Sigmoid colon (tissue), 7 donors: ENCODE results near the gene COLQ. TPM values are rescaled to one million over a fixed set of nuclear protein-coding genes. Genes with fewer than 3 reads are reported as not detected.

Experiments
- DNase-seq: peaks from one replicate; pipeline ENCODE4 v3.0.0-alpha.2; 2019
- H3K27ac ChIP-seq, 4 donors: fragments of 200-600 bp; sonication (generic); one replicate each; pipeline ENCODE4 v1.5.1; 2016 to 2019; ENCODE audit warnings: mild to moderate bottlenecking in 1 of 4
- H3K27me3 ChIP-seq, 3 donors: fragments of 200-600 bp; sonication (generic); one replicate each; pipeline ENCODE4 v1.5.1; 2019; ENCODE audit warnings: mild to moderate bottlenecking in 1 of 3
- H3K36me3 ChIP-seq, 4 donors: fragments of 200-600 bp; sonication (generic); one replicate each; pipeline ENCODE4 v1.5.1; 2016 to 2019
- H3K4me1 ChIP-seq, 4 donors: fragments of 200-600 bp; sonication (generic); one replicate each; pipeline ENCODE4 v1.5.1; 2017 to 2019
- H3K4me3 ChIP-seq, 4 donors: fragments of 200-600 bp; sonication (generic); one replicate each; pipeline ENCODE4 v1.5.1; 2017 to 2019; ENCODE audit warnings: mild to moderate bottlenecking in 2 of 4, moderate library complexity in 1 of 4
- H3K9me3 ChIP-seq, 4 donors: fragments of 200-600 bp in 3 of 4; sonication (generic) in 3 of 4; one replicate each; pipeline versions ENCODE4 v1.5.1 to v1.6.1; 2013 to 2019
- EP300 ChIP-seq, 4 donors: sonication (generic); formaldehyde crosslinking; IDR thresholded peaks; one replicate each; pipeline ENCODE4 v1.6.1; 2017; ENCODE audit warnings: antibody characterized with exemption in 4 of 4
- POLR2A ChIP-seq, 2 donors: fragments of 450-650 bp; IDR thresholded peaks; one replicate each; pipeline ENCODE4 v1.6.1; 2016; ENCODE audit warnings: antibody characterized with exemption in 2 of 2, mild to moderate bottlenecking in 2 of 2, moderate library complexity in 2 of 2
- POLR2AphosphoS5 ChIP-seq, 4 donors: sonication (generic); formaldehyde crosslinking; IDR thresholded peaks; one replicate each; pipeline ENCODE4 v1.6.1; 2017; ENCODE audit warnings: antibody characterized with exemption in 4 of 4
- WGBS, 2 donors: extraction: QIAGEN DNeasy Blood & Tissue Kit; methylation state at CpG; one replicate each; pipeline ENCODE4 v1.1.7; 2013; 5-methylcytosine and 5-hydroxymethylcytosine counted together
- intact Hi-C: fragments of 100-400 bp; cut with DNase I; formaldehyde crosslinking; loops from one replicate; pipeline ENCODE4 v1.15.1; 2023
- polyA plus RNA-seq, 3 donors: library from polyadenylated mRNA; stranded (reverse); fragments of 200-250 nt; gene quantifications; one replicate each; pipeline ENCODE4 v1.2.3, GENCODE V29; 2013
- total RNA-seq, 4 donors: library from RNA; depleted of rRNA; stranded (reverse); fragments of >200 nt; gene quantifications; one replicate each; pipeline ENCODE4 v1.1.0, GENCODE V29; 2016
- TF ChIP-seq, protein P1 (sequence below), 4 experiments: fragments of 450-650 bp in 3 of 4; fragments of 200-600 bp in 1 of 4; IDR thresholded peaks; one replicate each; pipeline ENCODE4 v1.5.1; 2016 to 2019; ENCODE audit warnings: antibody characterized with exemption in 4 of 4, mild to moderate bottlenecking in 3 of 4, moderate library complexity in 2 of 4
- donor health status: healthy with polysubstance abuse.
- donor health status: Bipolar disorder and iron deficiency.
- donor health status: healthy.

COLQ gene
- total and polyA plus RNA-seq, 7 donors, result 0.69 to 5.3 (median 1.9) TPM; not detected in 1

GRCh38 chr3:15440891-15441290, 80.6 kb downstream of the COLQ start:
- H3K27ac ChIP-seq, result no peak overlapping the region
- no peaks in the 10 kb centered on the region for H3K4me1 ChIP-seq
- intact Hi-C loops, result no loop called here
- TF ChIP-seq EP300 (IDR thresholded peaks at IDR 0.05) (no peak), POLR2A (IDR thresholded peaks at IDR 0.05) (no peak), POLR2AphosphoS5 (IDR thresholded peaks at IDR 0.05) (no peak)
- TF ChIP-seq, protein P1, sequence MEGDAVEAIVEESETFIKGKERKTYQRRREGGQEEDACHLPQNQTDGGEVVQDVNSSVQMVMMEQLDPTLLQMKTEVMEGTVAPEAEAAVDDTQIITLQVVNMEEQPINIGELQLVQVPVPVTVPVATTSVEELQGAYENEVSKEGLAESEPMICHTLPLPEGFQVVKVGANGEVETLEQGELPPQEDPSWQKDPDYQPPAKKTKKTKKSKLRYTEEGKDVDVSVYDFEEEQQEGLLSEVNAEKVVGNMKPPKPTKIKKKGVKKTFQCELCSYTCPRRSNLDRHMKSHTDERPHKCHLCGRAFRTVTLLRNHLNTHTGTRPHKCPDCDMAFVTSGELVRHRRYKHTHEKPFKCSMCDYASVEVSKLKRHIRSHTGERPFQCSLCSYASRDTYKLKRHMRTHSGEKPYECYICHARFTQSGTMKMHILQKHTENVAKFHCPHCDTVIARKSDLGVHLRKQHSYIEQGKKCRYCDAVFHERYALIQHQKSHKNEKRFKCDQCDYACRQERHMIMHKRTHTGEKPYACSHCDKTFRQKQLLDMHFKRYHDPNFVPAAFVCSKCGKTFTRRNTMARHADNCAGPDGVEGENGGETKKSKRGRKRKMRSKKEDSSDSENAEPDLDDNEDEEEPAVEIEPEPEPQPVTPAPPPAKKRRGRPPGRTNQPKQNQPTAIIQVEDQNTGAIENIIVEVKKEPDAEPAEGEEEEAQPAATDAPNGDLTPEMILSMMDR (IDR thresholded peaks at IDR 0.05), result no peak
- H3K36me3 ChIP-seq, result peaks cover 13 to 68% (median 50%) of the 10 kb centered on the region in 4 donors
- no peaks in the 10 kb centered on the region for H3K27me3 ChIP-seq
- H3K4me3 ChIP-seq, result no peak overlapping the region
- WGBS, 2 donors, result 67 to 90% methylated on average over 4 of the region's 4 CpGs
- no peak for DNase-seq
- no peaks in the 10 kb centered on the region for H3K9me3 ChIP-seq

DNA sequence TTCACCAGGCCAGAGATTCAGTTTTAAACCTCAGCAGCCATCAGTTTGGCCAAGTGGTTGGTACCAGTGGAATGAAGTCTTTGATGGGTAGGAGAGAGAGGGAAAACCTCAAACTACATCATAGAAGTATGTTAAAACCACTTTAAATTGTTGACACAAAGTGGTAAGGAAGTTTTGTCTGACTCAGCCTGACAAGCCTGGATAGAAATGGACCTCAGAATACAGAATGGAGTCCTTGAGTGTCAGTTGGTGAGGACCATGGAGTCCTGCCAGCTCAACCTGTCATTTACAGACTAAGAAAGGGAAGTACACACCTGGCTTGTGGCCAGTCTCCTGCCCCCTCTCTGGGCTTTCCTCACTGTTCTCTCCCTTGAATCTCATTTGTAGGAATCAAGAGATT, 82.0 kb downstream of the COLQ start:
- no peak overlapping the region for H3K27ac ChIP-seq
- DNase-seq, result no peak
- TF ChIP-seq EP300 (IDR thresholded peaks at IDR 0.05) (no peak), POLR2A (IDR thresholded peaks at IDR 0.05) (no peak), POLR2AphosphoS5 (IDR thresholded peaks at IDR 0.05) (no peak)
- TF ChIP-seq, protein P1 (IDR thresholded peaks at IDR 0.05), result no peak
- H3K27me3 ChIP-seq, result no peaks in the 10 kb centered on the region
- H3K4me1 ChIP-seq, result no peaks in the 10 kb centered on the region
- no peak overlapping the region for H3K4me3 ChIP-seq
- intact Hi-C loops, result no loop called here
- H3K9me3 ChIP-seq, result no peaks in the 10 kb centered on the region
- peaks cover 13 to 82% (median 62%) of the 10 kb centered on the region in 4 donors for H3K36me3 ChIP-seq

GRCh38 chr3:15438983-15439382, 82.5 kb downstream of the COLQ start:
- Histone ChIP-seq H3K27me3 (no peaks in the 10 kb centered on the region), H3K36me3 (peaks cover 13 to 87% (median 66%) of the 10 kb centered on the region in 4 donors), H3K4me1 (no peaks in the 10 kb centered on the region), H3K9me3 (no peaks in the 10 kb centered on the region), H3K27ac (no peak overlapping the region), H3K4me3 (no peak overlapping the region)
- TF ChIP-seq POLR2A (IDR thresholded peaks at IDR 0.05) (no peak), POLR2AphosphoS5 (IDR thresholded peaks at IDR 0.05) (no peak), EP300 (IDR thresholded peaks at IDR 0.05) (no peak)
- TF ChIP-seq, protein P1 (IDR thresholded peaks at IDR 0.05), result no peak
- intact Hi-C loops, result no loop called here
- DNase-seq, result no peak
- 83 to 91% methylated on average over 4 of the region's 4 CpGs for WGBS, 2 donors

GRCh38 chr3:15436246-15436645, 85.3 kb downstream of the COLQ start:
- no peak for DNase-seq
- Histone ChIP-seq H3K4me1 (no peaks in the 10 kb centered on the region), H3K27me3 (no peaks in the 10 kb centered on the region), H3K4me3 (no peak overlapping the region), H3K36me3 (peaks cover 13 to 99% (median 59%) of the 10 kb centered on the region in 4 donors), H3K9me3 (no peaks in the 10 kb centered on the region), H3K27ac (no peak overlapping the region)
- TF ChIP-seq EP300 (IDR thresholded peaks at IDR 0.05) (no peak), POLR2A (IDR thresholded peaks at IDR 0.05) (no peak)
- intact Hi-C loops, result no loop called here
- WGBS, 2 donors, result 96% methylated on average over 6 of the region's 6 CpGs

- TF ChIP-seq POLR2A (IDR thresholded peaks at IDR 0.05) (no peak), EP300 (IDR thresholded peaks at IDR 0.05) (no peak), POLR2AphosphoS5 (IDR thresholded peaks at IDR 0.05) (no peak)
- TF ChIP-seq, protein P1 (IDR thresholded peaks at IDR 0.05), result no peak
- H3K4me1 ChIP-seq, result peaks cover 0 to 1% (median under 1%) of the 10 kb centered on the region in 4 donors
- no peaks in the 10 kb centered on the region for H3K9me3 ChIP-seq
- no peak overlapping the region for H3K27ac ChIP-seq
- no peak overlapping the region for H3K4me3 ChIP-seq
- intact Hi-C loops, result no loop called here
- WGBS, 2 donors, result 94 to 96% methylated on average over 4 of the region's 4 CpGs
- no peak for DNase-seq
- H3K27me3 ChIP-seq, result no peaks in the 10 kb centered on the region
- peaks cover 5 to 93% (median 50%) of the 10 kb centered on the region in 4 donors for H3K36me3 ChIP-seq
Observed at GRCh38 chr3:15434756-15435155, 86.8 kb downstream of the COLQ start.
